GM12878 (cell line): ENCODE results near the gene NKX2-8. TPM values are rescaled to one million over a fixed set of nuclear protein-coding genes. Genes with fewer than 3 reads are reported as not detected.

Source experiments
- ATAC-seq: fragments of 200-7000 bp; cut with Tn5 transposase; 3 replicates; pipeline ENCODE4 v1.9.1; 2020; ENCODE audit warnings: mild to moderate bottlenecking, moderate library complexity
- BruUV-seq: library from RNA; stranded (reverse); fragments of 400-500 nt; replicated peaks from 2 replicates; lab custom pipeline; 2021; lab: Mats Ljungman, UMichigan
- CTCF ChIA-PET: fragments of 300-600 bp; sonication (Branson Sonifier 250); formaldehyde crosslinking; extraction: SDS; loops from one replicate; lab custom pipeline; 2021; ENCODE audit warnings: inconsistent platforms; lab: Yijun Ruan, JAX
- POLR2A ChIA-PET: fragments of 350-600 bp; formaldehyde crosslinking; extraction: SDS; loops from one replicate; lab custom pipeline; 2021; ENCODE audit warnings: inconsistent platforms; lab: Charles Lee
- RAD21 ChIA-PET: fragments of 300-600 bp; sonication (Branson Sonifier 250); formaldehyde crosslinking; loops from one replicate; lab custom pipeline; 2023; ENCODE audit warnings: antibody characterized with exemption; ENCODE audit not compliant: unreplicated experiment; lab: Charles Lee
- SMC1A ChIA-PET: fragments of 300-600 bp; sonication (Branson Sonifier 250); formaldehyde crosslinking; loops from one replicate; lab custom pipeline; 2023; ENCODE audit not compliant: unreplicated experiment, uncharacterized antibody; lab: Charles Lee
- DNase-seq: peaks from one replicate; pipeline ENCODE4 v3.0.0-alpha.2; 2011; ENCODE audit warnings: low read depth, low spot score
- FAIRE-seq: peaks from 3 replicates; lab custom pipeline; 2011; peaks lifted over from hg19 to GRCh38; lab: Jason Lieb, UNC
- H2AFZ ChIP-seq: 2 replicates; pipeline ENCODE4 v1.6.0; 2011; ENCODE audit warnings: low read depth, low read length, control low read depth; ENCODE audit not compliant: control insufficient read depth
- H3K27ac ChIP-seq: 2 replicates; pipeline ENCODE4 v1.5.1; 2011; ENCODE audit warnings: control low read depth; ENCODE audit not compliant: control insufficient read depth, insufficient read depth
- H3K27me3 ChIP-seq, 2 experiments: replicated peaks in 1 of 2; 2 replicates each; pipeline versions ENCODE4 v1.6.0 to v1.6.1; 2011; ENCODE audit warnings: low read length in 1 of 2; ENCODE audit not compliant: control insufficient read depth in 2 of 2, insufficient read depth in 2 of 2
- H3K36me3 ChIP-seq, 2 experiments: 2 replicates each; pipeline ENCODE4 v1.5.1; 2011; ENCODE audit warnings: low read length in 1 of 2; ENCODE audit not compliant: control insufficient read depth in 2 of 2, insufficient read depth in 2 of 2
- H3K4me1 ChIP-seq: 2 replicates; pipeline ENCODE4 v1.6.1; 2011; ENCODE audit warnings: mild to moderate bottlenecking, low read length, moderate library complexity, mixed read lengths; ENCODE audit not compliant: control insufficient read depth, insufficient read depth
- H3K4me2 ChIP-seq: 2 replicates; pipeline ENCODE4 v1.6.0; 2011; ENCODE audit warnings: control low read depth; ENCODE audit not compliant: control insufficient read depth, insufficient read depth
- H3K4me3 ChIP-seq: fragments of 200-600 bp; sonication (generic); 2 replicates; pipeline ENCODE4 v1.5.1; 2016
- H3K79me2 ChIP-seq: 2 replicates; pipeline ENCODE4 v1.6.0; 2011; ENCODE audit warnings: low read length; ENCODE audit not compliant: control insufficient read depth, insufficient read depth
- H3K9ac ChIP-seq: 2 replicates; pipeline ENCODE4 v1.8.0; 2011; ENCODE audit warnings: low read length, control low read depth, mixed read lengths; ENCODE audit not compliant: control insufficient read depth, insufficient read depth
- H3K9me3 ChIP-seq: replicated peaks from 3 replicates; pipeline ENCODE4 v1.5.1; 2011; ENCODE audit warnings: mild to moderate bottlenecking, low read length; ENCODE audit not compliant: control insufficient read depth, insufficient read depth
- H4K20me1 ChIP-seq: 2 replicates; pipeline ENCODE4 v1.6.0; 2011; ENCODE audit not compliant: control insufficient read depth, insufficient read depth
- BRCA1 ChIP-seq: IDR thresholded peaks from 2 replicates; pipeline ENCODE4 v1.6.1; 2011; ENCODE audit warnings: low read depth, low read length, improper control_type of control experiment
- IRF5 ChIP-seq: fragments of 450-650 bp; IDR thresholded peaks from 2 replicates; pipeline ENCODE4 v1.6.1; 2017; ENCODE audit warnings: borderline replicate concordance
- NRF1 ChIP-seq: conservative IDR thresholded peaks from 2 replicates; pipeline ENCODE4 v1.6.1; 2011; ENCODE audit warnings: mild to moderate bottlenecking, low read depth, low read length, improper control_type of control experiment
- RCOR1 ChIP-seq: conservative IDR thresholded peaks from 2 replicates; pipeline ENCODE4 v1.6.1; 2012; ENCODE audit warnings: low read depth, low read length, improper control_type of control experiment
- TARDBP ChIP-seq: IDR thresholded peaks from 2 replicates; pipeline ENCODE4 v1.6.1; 2016; ENCODE audit warnings: borderline replicate concordance
- TCF12 ChIP-seq: IDR thresholded peaks from 2 replicates; pipeline ENCODE4 v1.6.1; 2011; ENCODE audit warnings: low read depth, mild to moderate bottlenecking, low read length
- USF2 ChIP-seq: IDR thresholded peaks from 2 replicates; pipeline ENCODE4 v1.6.1; 2011; ENCODE audit warnings: low read depth, low read length, improper control_type of control experiment, borderline replicate concordance
- WGBS: methylation state at CpG from one replicate; pipeline ENCODE4 v1.1.6; 2016; ENCODE audit warnings: low lambda C conversion rate; ENCODE audit not compliant: insufficient replicate concordance, insufficient coverage; ENCODE audit errors: missing lambda C conversion rate; 5-methylcytosine and 5-hydroxymethylcytosine counted together
- in situ Hi-C: fragments of 300-500 bp; cut with MboI; formaldehyde crosslinking; loops from 9 replicates; pipeline ENCODE4 v1.14.3; 2018; ENCODE audit warnings: mixed read lengths
- intact Hi-C: fragments of 100-400 bp; cut with micrococcal nuclease; formaldehyde crosslinking; loops from one replicate; pipeline ENCODE4 v1.14.2; 2022; ENCODE audit not compliant: unreplicated experiment
- polyA plus RNA-seq, 11 experiments: library from polyadenylated mRNA; depleted of rRNA in 4 of 11; unstranded in 6 of 11; stranded (reverse) in 5 of 11; fragments of >200 nt; fragmentation: Nextera tagmentation in 4 of 11; fragmentation: Illumina TruSeq in 1 of 11; extraction: Ambion mirVana in 4 of 11; extraction: Trizol in 1 of 11; gene quantifications; 1 replicate in 1 of 11; 2 replicates in 10 of 11; pipeline versions ENCODE4 v1.2.1 to v1.2.3, GENCODE V29; 2011 to 2016; ENCODE audit warnings: inconsistent platforms in 2 of 11, missing spikeins in 2 of 11, low read depth in 1 of 11
- total RNA-seq, 4 experiments: library from RNA; depleted of rRNA in 3 of 4; stranded (reverse); fragments of >200 nt in 3 of 4; fragmentation: Illumina TruSeq in 1 of 4; extraction: Trizol in 1 of 4; gene quantifications; 2 replicates each; pipeline versions ENCODE4 v1.2.1 to v1.2.3, GENCODE V29; 2013 to 2021
- TF ChIP-seq, protein P1 (sequence below): IDR thresholded peaks from 2 replicates; pipeline ENCODE4 v1.6.1; 2012; ENCODE audit warnings: low read depth, low read length, improper control_type of control experiment

The NKX2-8 gene
- total and polyA plus RNA-seq, 10 of the 15 experiments (the other 5 are each of a cell fraction or from before 2014, with no cell fraction given), result not detected

GRCh38 chr14:36619853-36620252 is 37.4 kb upstream of the NKX2-8 start:
- no TSS peak for BruUV-seq
- ChIA-PET CTCF (interaction anchor here (1.0 to 1.6 kb wide), 2 partner anchors 14 to 15 kb away, joined by 3 to 5 read pairs; no protein-coding TSS in a partner anchor), RAD21 (no interaction called here), SMC1A (no interaction called here), POLR2A (no interaction called here)
- Histone ChIP-seq H4K20me1 (no peaks in the 10 kb centered on the region), H2AFZ (no peak overlapping the region), H3K36me3 (no peaks in the 10 kb centered on the region), H3K9me3 (no peaks in the 10 kb centered on the region), H3K79me2 (no peaks in the 10 kb centered on the region), H3K4me1 (no peaks in the 10 kb centered on the region), H3K9ac (no peak overlapping the region), H3K27ac (no peak overlapping the region), H3K4me3 (no peak overlapping the region), H3K4me2 (no peak overlapping the region), H3K27me3 (no peaks in the 10 kb centered on the region)
- TF ChIP-seq BRCA1 (no peak), TCF12 (no peak), NRF1 (no peak), TARDBP (no peak), IRF5 (no peak), RCOR1 (no peak), USF2 (no peak)
- TF ChIP-seq, protein P1, sequence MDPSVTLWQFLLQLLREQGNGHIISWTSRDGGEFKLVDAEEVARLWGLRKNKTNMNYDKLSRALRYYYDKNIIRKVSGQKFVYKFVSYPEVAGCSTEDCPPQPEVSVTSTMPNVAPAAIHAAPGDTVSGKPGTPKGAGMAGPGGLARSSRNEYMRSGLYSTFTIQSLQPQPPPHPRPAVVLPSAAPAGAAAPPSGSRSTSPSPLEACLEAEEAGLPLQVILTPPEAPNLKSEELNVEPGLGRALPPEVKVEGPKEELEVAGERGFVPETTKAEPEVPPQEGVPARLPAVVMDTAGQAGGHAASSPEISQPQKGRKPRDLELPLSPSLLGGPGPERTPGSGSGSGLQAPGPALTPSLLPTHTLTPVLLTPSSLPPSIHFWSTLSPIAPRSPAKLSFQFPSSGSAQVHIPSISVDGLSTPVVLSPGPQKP, result no peak
- FAIRE-seq (no peak), ATAC-seq (no peak), DNase-seq (no peak)
- intact Hi-C loops, result no loop called here
- WGBS, result 15% methylated on average over 2 of the region's 2 CpGs
- in situ Hi-C loops, result no loop called here
